ENCODE measurements around the gene KCNK15. TPM values are rescaled to one million over a fixed set of nuclear protein-coding genes. Genes with fewer than 3 reads are reported as not detected.
A peak's percentile ranks its signal among the peaks of the same experiment; 100 is the strongest.

Gene KCNK15
- total and polyA plus RNA-seq, 10 of the 15 experiments (the other 5 are each of a cell fraction or from before 2014, with no cell fraction given), result not detected

DNA sequence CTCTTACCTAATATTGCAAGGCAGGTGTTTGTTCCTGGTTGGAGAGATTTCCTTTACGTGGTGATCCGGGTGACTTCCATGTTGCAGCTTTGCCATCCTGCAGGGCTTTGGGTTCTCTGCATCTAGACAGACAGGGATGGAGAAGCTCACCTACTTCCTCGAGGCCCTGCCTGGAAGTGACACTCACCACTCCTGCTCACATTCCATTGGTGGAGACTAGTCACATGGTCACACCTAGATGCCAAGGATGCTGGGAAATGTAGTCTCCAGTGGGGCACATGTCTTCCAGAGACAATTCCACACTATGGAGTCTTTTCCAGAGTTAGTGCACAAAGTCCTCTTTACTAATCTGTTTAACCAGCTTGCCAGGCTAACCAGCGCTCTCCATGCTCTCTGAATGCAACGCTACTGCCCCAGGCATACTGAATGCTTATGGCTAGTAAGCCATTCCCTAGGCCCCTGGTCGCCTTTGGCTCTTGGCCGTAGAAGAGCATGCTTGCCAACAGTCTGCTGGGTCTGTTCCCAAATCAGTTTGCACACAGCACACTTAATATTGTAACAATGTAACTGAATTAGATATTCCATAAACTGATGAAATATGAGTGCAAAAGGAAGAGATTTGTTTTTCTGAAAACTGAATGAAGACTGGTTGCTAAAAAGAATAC, 6.7 kb upstream of the KCNK15 start:
- ChIA-PET POLR2A (no interaction called here), SMC1A (ENCODE audit: uncharacterized antibody, unreplicated experiment) (interaction anchor here (1.0 to 1.6 kb wide), 4 partner anchors 9 to 150 kb away, joined by 3 to 4 read pairs (median 3); no protein-coding TSS in a partner anchor), CTCF (interaction anchor here (0.9 to 3.0 kb wide), 6 partner anchors 9 to 429 kb away, joined by 3 to 10 read pairs (median 4); no protein-coding TSS in a partner anchor), RAD21 (ENCODE audit: unreplicated experiment) (no interaction called here)
- no peaks in the 10 kb centered on the region for H3K4me1 ChIP-seq (ENCODE audit: control insufficient read depth, insufficient read depth, low read length)
- in situ Hi-C loops (cut with MboI), result no loop called here
- no peak overlapping the region for H3K27ac ChIP-seq (ENCODE audit: control insufficient read depth, insufficient read depth)
- DNase-seq (ENCODE audit: low read depth, low spot score) (peak; percentile 63), ATAC-seq (peak; percentile 90), FAIRE-seq (peak; percentile 83)
- H3K4me2 ChIP-seq (ENCODE audit: control insufficient read depth, insufficient read depth), result no peak overlapping the region
- H3K9me3 ChIP-seq (replicated peaks; ENCODE audit: control insufficient read depth, insufficient read depth, low read length), result peaks cover 6% of the 10 kb centered on the region; the same call in 2 of the 3 replicates
- intact Hi-C loops (cut with micrococcal nuclease; ENCODE audit: unreplicated experiment), result no loop called here
- H3K79me2 ChIP-seq (ENCODE audit: control insufficient read depth, insufficient read depth, low read length), result no peaks in the 10 kb centered on the region
- no TSS peak for BruUV-seq (replicated peaks)
- WGBS (ENCODE audit: insufficient coverage, insufficient replicate concordance, low lambda C conversion rate, missing lambda C conversion rate), result 39% methylated on average over 7 of the region's 7 CpGs
- H4K20me1 ChIP-seq (ENCODE audit: control insufficient read depth, insufficient read depth), result no peaks in the 10 kb centered on the region
- no peaks in the 10 kb centered on the region for H3K27me3 ChIP-seq (replicated peaks in 1 of 2; ENCODE audit: control insufficient read depth in 2 of 2, insufficient read depth in 2 of 2, low read length in 1 of 2)
- H3K36me3 ChIP-seq (ENCODE audit: control insufficient read depth in 2 of 2, insufficient read depth in 2 of 2, low read length in 1 of 2), result no peaks in the 10 kb centered on the region
- H2AFZ ChIP-seq (ENCODE audit: control insufficient read depth, low read depth, low read length), result peak overlapping the region; percentile 45
- no peak overlapping the region for H3K9ac ChIP-seq (ENCODE audit: control insufficient read depth, insufficient read depth, low read length)
- H3K4me3 ChIP-seq, result no peak overlapping the region
- TF ChIP-seq SREBF1 (IDR thresholded peaks at IDR 0.05; ENCODE audit: low read length) (no peak), RAD51 (IDR thresholded peaks at IDR 0.05) (peak; percentile 78), MTA2 (IDR thresholded peaks at IDR 0.05; ENCODE audit: low read depth) (no peak), CEBPB (IDR thresholded peaks at IDR 0.05; ENCODE audit: borderline replicate concordance in 1 of 2, low read depth in 2 of 2, low read length in 2 of 2) (no peak), CHD4 (IDR thresholded peaks at IDR 0.05) (no peak), ESRRA (IDR thresholded peaks at IDR 0.05; ENCODE audit: low read length) (no peak), HCFC1 (IDR thresholded peaks at IDR 0.05; ENCODE audit: low read length) (peak; percentile 80), ZSCAN29 (IDR thresholded peaks at IDR 0.05) (no peak), CBX5 (IDR thresholded peaks at IDR 0.05; ENCODE audit: low read depth) (no peak), PKNOX1 (IDR thresholded peaks at IDR 0.05) (peak; percentile 70), SREBF2 (IDR thresholded peaks at IDR 0.05; ENCODE audit: low read length) (no peak), PAX8 (IDR thresholded peaks at IDR 0.05) (no peak), SIX5 (IDR thresholded peaks at IDR 0.05; ENCODE audit: low read depth, low read length, severe bottlenecking) (peak; percentile 77), TCF12 (IDR thresholded peaks at IDR 0.05; ENCODE audit: low read depth, low read length) (no peak), RCOR1 (conservative IDR thresholded peaks at IDR 0.05; ENCODE audit: low read depth, low read length) (no peak), CREB1 (IDR thresholded peaks at IDR 0.05; ENCODE audit: low read depth) (0 out of 2 replicates have a peak, but pooled peaks have one; percentile 33)
- TF ChIP-seq, protein P1, sequence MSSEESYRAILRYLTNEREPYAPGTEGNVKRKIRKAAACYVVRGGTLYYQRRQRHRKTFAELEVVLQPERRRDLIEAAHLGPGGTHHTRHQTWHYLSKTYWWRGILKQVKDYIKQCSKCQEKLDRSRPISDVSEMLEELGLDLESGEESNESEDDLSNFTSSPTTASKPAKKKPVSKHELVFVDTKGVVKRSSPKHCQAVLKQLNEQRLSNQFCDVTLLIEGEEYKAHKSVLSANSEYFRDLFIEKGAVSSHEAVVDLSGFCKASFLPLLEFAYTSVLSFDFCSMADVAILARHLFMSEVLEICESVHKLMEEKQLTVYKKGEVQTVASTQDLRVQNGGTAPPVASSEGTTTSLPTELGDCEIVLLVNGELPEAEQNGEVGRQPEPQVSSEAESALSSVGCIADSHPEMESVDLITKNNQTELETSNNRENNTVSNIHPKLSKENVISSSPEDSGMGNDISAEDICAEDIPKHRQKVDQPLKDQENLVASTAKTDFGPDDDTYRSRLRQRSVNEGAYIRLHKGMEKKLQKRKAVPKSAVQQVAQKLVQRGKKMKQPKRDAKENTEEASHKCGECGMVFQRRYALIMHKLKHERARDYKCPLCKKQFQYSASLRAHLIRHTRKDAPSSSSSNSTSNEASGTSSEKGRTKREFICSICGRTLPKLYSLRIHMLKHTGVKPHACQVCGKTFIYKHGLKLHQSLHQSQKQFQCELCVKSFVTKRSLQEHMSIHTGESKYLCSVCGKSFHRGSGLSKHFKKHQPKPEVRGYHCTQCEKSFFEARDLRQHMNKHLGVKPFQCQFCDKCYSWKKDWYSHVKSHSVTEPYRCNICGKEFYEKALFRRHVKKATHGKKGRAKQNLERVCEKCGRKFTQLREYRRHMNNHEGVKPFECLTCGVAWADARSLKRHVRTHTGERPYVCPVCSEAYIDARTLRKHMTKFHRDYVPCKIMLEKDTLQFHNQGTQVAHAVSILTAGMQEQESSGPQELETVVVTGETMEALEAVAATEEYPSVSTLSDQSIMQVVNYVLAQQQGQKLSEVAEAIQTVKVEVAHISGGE (CRISPR knock-in tag; IDR thresholded peaks at IDR 0.05), result no peak
- TF ChIP-seq, protein P2, sequence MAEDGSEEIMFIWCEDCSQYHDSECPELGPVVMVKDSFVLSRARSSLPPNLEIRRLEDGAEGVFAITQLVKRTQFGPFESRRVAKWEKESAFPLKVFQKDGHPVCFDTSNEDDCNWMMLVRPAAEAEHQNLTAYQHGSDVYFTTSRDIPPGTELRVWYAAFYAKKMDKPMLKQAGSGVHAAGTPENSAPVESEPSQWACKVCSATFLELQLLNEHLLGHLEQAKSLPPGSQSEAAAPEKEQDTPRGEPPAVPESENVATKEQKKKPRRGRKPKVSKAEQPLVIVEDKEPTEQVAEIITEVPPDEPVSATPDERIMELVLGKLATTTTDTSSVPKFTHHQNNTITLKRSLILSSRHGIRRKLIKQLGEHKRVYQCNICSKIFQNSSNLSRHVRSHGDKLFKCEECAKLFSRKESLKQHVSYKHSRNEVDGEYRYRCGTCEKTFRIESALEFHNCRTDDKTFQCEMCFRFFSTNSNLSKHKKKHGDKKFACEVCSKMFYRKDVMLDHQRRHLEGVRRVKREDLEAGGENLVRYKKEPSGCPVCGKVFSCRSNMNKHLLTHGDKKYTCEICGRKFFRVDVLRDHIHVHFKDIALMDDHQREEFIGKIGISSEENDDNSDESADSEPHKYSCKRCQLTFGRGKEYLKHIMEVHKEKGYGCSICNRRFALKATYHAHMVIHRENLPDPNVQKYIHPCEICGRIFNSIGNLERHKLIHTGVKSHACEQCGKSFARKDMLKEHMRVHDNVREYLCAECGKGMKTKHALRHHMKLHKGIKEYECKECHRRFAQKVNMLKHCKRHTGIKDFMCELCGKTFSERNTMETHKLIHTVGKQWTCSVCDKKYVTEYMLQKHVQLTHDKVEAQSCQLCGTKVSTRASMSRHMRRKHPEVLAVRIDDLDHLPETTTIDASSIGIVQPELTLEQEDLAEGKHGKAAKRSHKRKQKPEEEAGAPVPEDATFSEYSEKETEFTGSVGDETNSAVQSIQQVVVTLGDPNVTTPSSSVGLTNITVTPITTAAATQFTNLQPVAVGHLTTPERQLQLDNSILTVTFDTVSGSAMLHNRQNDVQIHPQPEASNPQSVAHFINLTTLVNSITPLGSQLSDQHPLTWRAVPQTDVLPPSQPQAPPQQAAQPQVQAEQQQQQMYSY (CRISPR knock-in tag; IDR thresholded peaks at IDR 0.05), result no peak
